GM06990 (cell line): ENCODE results near the gene EYA4.

Source experiments
- DNase-seq: peaks from one replicate; pipeline ENCODE4 v3.0.0-alpha.2; 2011; ENCODE audit not compliant: insufficient read length; ENCODE audit errors: extremely low read depth
- H3K27me3 ChIP-seq: replicated peaks from 2 replicates; pipeline ENCODE4 v1.6.0; 2011; ENCODE audit warnings: low read length; ENCODE audit not compliant: control insufficient read depth, insufficient read depth
- H3K36me3 ChIP-seq: 2 replicates; pipeline ENCODE4 v1.5.1; 2011; ENCODE audit warnings: low read length; ENCODE audit not compliant: control insufficient read depth, insufficient read depth
- H3K4me3 ChIP-seq: replicated peaks from 2 replicates; pipeline ENCODE4 v1.5.1; 2011; ENCODE audit warnings: low read depth, mild to moderate bottlenecking, control low read depth, low read length
- TF ChIP-seq, protein P1 (sequence below): IDR thresholded peaks from 2 replicates; pipeline ENCODE4 v1.5.1; 2011; ENCODE audit warnings: low read length, control low read depth, mild to moderate bottlenecking, inconsistent platforms; ENCODE audit not compliant: insufficient read depth, poor library complexity, severe bottlenecking

The EYA4 gene

GRCh38 chr6:133399426-133399825, 158.3 kb downstream of the EYA4 start:
- DNase-seq: no peak
- no peak overlapping the region for H3K4me3 ChIP-seq
- no peaks in the 10 kb centered on the region for H3K27me3 ChIP-seq
- TF ChIP-seq, protein P1, sequence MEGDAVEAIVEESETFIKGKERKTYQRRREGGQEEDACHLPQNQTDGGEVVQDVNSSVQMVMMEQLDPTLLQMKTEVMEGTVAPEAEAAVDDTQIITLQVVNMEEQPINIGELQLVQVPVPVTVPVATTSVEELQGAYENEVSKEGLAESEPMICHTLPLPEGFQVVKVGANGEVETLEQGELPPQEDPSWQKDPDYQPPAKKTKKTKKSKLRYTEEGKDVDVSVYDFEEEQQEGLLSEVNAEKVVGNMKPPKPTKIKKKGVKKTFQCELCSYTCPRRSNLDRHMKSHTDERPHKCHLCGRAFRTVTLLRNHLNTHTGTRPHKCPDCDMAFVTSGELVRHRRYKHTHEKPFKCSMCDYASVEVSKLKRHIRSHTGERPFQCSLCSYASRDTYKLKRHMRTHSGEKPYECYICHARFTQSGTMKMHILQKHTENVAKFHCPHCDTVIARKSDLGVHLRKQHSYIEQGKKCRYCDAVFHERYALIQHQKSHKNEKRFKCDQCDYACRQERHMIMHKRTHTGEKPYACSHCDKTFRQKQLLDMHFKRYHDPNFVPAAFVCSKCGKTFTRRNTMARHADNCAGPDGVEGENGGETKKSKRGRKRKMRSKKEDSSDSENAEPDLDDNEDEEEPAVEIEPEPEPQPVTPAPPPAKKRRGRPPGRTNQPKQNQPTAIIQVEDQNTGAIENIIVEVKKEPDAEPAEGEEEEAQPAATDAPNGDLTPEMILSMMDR: no peak
- no peaks in the 10 kb centered on the region for H3K36me3 ChIP-seq

DNA sequence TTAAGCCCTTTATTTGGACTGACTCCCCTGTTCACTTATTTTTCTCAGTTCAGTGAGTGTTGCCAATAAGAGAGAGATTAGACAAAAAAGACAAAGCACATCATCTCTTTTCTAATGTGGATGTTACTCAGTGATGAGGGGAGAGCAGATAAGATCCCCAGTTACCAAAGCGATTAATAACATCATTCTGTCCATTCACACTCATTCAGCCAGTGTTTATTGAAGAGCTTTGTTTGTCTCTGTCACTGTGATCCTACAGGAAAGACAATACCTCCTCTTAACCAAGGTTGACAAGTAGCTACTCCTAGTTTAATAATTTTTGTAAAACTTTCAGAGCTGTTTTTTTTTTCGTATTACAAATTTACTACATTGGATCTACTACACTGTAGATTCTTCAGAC, 163.0 kb downstream of the EYA4 start:
- no peaks in the 10 kb centered on the region for H3K27me3 ChIP-seq
- TF ChIP-seq, protein P1: no peak
- no peak overlapping the region for H3K4me3 ChIP-seq
- no peak for DNase-seq
- no peaks in the 10 kb centered on the region for H3K36me3 ChIP-seq

DNA sequence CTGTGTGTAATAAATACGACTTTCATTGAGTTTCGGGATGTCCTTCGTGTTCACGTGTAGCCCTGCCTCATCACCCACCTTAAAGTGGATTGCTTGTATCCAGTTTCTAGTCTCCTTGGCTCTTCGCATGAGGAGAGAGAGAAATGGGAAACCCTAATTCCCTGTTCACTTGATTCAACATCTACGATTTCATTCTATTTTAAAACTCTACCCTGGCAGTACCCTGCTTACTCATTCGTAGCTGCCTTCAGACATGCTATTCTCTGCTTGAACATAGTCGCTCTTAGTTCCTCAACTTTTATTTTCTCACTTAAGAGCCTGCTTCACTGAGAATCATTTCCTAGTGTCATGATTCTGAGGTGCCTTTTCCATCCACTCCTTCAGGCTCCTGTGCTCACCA, 163.6 kb downstream of the EYA4 start:
- no peaks in the 10 kb centered on the region for H3K27me3 ChIP-seq
- TF ChIP-seq, protein P1: no peak
- H3K36me3 ChIP-seq: no peaks in the 10 kb centered on the region
- H3K4me3 ChIP-seq: no peak overlapping the region
- DNase-seq: no peak

- H3K27me3 ChIP-seq: no peaks in the 10 kb centered on the region
- no peak overlapping the region for H3K4me3 ChIP-seq
- DNase-seq: no peak
- no peaks in the 10 kb centered on the region for H3K36me3 ChIP-seq
- TF ChIP-seq, protein P1: no peak
Observed at GRCh38 chr6:133407320-133408100, 166.4 kb downstream of the EYA4 start.

GRCh38 chr6:133408132-133408531, 167.0 kb downstream of the EYA4 start:
- DNase-seq: no peak
- H3K27me3 ChIP-seq: no peaks in the 10 kb centered on the region
- TF ChIP-seq, protein P1: no peak
- no peaks in the 10 kb centered on the region for H3K36me3 ChIP-seq
- H3K4me3 ChIP-seq: no peak overlapping the region

DNA sequence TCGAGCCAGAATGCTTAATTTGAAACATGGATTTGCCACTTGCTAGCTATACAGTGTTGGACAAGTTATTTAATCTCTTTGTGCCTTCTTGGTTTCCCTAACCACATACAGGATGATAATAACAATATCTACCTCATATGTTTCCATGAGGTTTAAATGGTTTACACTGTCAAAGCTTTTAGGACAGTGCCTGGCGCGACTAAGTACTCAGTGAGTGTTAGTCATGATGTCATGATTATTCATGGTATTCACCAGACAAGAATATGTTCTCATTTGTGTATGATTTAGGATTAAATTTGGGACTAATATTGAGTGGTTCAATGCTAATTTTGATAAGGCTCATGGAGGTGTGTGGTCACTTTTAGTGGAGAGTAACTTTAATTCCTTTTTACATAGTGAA, 167.4 kb downstream of the EYA4 start:
- Histone ChIP-seq H3K4me3 (no peak overlapping the region), H3K27me3 (no peaks in the 10 kb centered on the region), H3K36me3 (no peaks in the 10 kb centered on the region)
- no peak for DNase-seq
- TF ChIP-seq, protein P1: no peak
